K562 (cell line): Measurements from ENCODE around the gene FRMD5. TPM values are rescaled to one million over a fixed set of nuclear protein-coding genes. Genes with fewer than 3 reads are reported as not detected.

Source experiments
- ATAC-seq: fragments of 200-7000 bp; cut with Tn5 transposase; 3 replicates; pipeline ENCODE4 v1.9.1; 2020; ENCODE audit warnings: moderate library complexity
- BruUV-seq: library from RNA; stranded (reverse); fragments of 400-500 nt; replicated peaks from 2 replicates; lab custom pipeline; 2021; lab: Mats Ljungman, UMichigan
- CTCF ChIA-PET: fragments of 300-600 bp; formaldehyde crosslinking; extraction: SDS; loops from one replicate; lab custom pipeline; 2021; ENCODE audit warnings: low intra/inter-chr PET ratio; lab: Yijun Ruan, JAX
- POLR2A ChIA-PET: fragments of 300-600, 350-650 bp; sonication (Branson Sonifier 250); formaldehyde crosslinking; extraction: SDS; loops from one replicate; lab custom pipeline; 2021; ENCODE audit warnings: antibody characterized with exemption, inconsistent platforms; lab: Yijun Ruan, JAX
- DNase-seq, 4 experiments: peaks; one replicate each; pipeline versions ENCODE4 v3.0.0 to v3.0.0-alpha.2; 2011 to 2018; ENCODE audit warnings: low spot score in 3 of 4, mixed read lengths in 3 of 4; ENCODE audit errors: extremely low read depth in 1 of 4
- FAIRE-seq: peaks from 2 replicates; lab custom pipeline; 2011; peaks lifted over from hg19 to GRCh38; lab: Jason Lieb, UNC
- H2AFZ ChIP-seq: 2 replicates; pipeline ENCODE4 v1.6.0; 2011; ENCODE audit warnings: low read depth, low read length, control low read depth, inconsistent platforms
- H3K27ac ChIP-seq: fragments of 200-600 bp; 3 replicates; pipeline ENCODE4 v1.8.0; 2011; ENCODE audit warnings: low read depth, mild to moderate bottlenecking, control low read depth, inconsistent platforms, low read length, moderate library complexity, mixed read lengths; ENCODE audit errors: extremely low read depth
- H3K27me3 ChIP-seq, 2 experiments: fragments of 300-600 bp in 1 of 2; 2 replicates in 1 of 2; 3 replicates in 1 of 2; pipeline versions ENCODE4 v1.6.0 to v1.8.0; 2011; ENCODE audit warnings: inconsistent platforms in 2 of 2, low read length in 2 of 2, mild to moderate bottlenecking in 1 of 2, mixed read lengths in 1 of 2, moderate library complexity in 1 of 2; ENCODE audit not compliant: control insufficient read depth in 2 of 2, insufficient read depth in 2 of 2
- H3K36me3 ChIP-seq: fragments of 300-600 bp; 3 replicates; pipeline ENCODE4 v1.8.0; 2011; ENCODE audit warnings: mild to moderate bottlenecking, low read length, inconsistent platforms; ENCODE audit not compliant: control insufficient read depth, insufficient read depth
- H3K4me1 ChIP-seq, 2 experiments: fragments of 200-600 bp in 1 of 2; replicated peaks in 1 of 2; 2 replicates in 1 of 2; 3 replicates in 1 of 2; pipeline versions ENCODE4 v1.5.1 to v1.8.0; 2011; ENCODE audit warnings: inconsistent platforms in 2 of 2, low read length in 2 of 2, mild to moderate bottlenecking in 1 of 2, mixed read lengths in 1 of 2, moderate library complexity in 1 of 2; ENCODE audit not compliant: control insufficient read depth in 2 of 2, insufficient read depth in 2 of 2
- H3K4me2 ChIP-seq: 2 replicates; pipeline ENCODE4 v1.6.1; 2011; ENCODE audit warnings: low read length, control low read depth, inconsistent platforms, mixed read lengths; ENCODE audit not compliant: insufficient read depth
- H3K4me3 ChIP-seq: fragments of 200-600 bp; sonication (generic), shearing (Covaris generic); 2 replicates; pipeline ENCODE4 v1.5.1; 2016; ENCODE audit warnings: control low read depth, inconsistent platforms
- H3K79me2 ChIP-seq: fragments of 200-600 bp; 3 replicates; pipeline ENCODE4 v1.8.0; 2011; ENCODE audit warnings: low read length, inconsistent platforms; ENCODE audit not compliant: control insufficient read depth, insufficient read depth
- H3K9ac ChIP-seq, 2 experiments: 2 replicates each; pipeline versions ENCODE4 v1.6.0 to v1.6.1; 2011; ENCODE audit warnings: low read depth in 2 of 2, low read length in 2 of 2, control low read depth in 1 of 2, inconsistent platforms in 1 of 2, mild to moderate bottlenecking in 1 of 2, mixed read lengths in 1 of 2; ENCODE audit not compliant: insufficient read depth in 1 of 2
- H3K9me1 ChIP-seq: one replicate; pipeline ENCODE4 v1.6.0; 2011; ENCODE audit warnings: inconsistent platforms, mild to moderate bottlenecking, low read length, moderate library complexity; ENCODE audit not compliant: control insufficient read depth, insufficient read depth
- H3K9me3 ChIP-seq: replicated peaks from 2 replicates; pipeline ENCODE4 v1.5.1; 2011; ENCODE audit warnings: low read depth, low read length, inconsistent platforms; ENCODE audit not compliant: control insufficient read depth, insufficient read depth
- H4K20me1 ChIP-seq: replicated peaks from 2 replicates; pipeline ENCODE4 v1.6.1; 2011; ENCODE audit warnings: low read length, inconsistent platforms, mixed read lengths; ENCODE audit not compliant: control insufficient read depth, insufficient read depth
- CHCHD3 ChIP-seq: fragments of 250-450 bp; sonication (Bioruptor Pico); IDR thresholded peaks from 2 replicates; pipeline ENCODE4 v2.1.2; 2022; ENCODE audit warnings: mild to moderate bottlenecking
- FOXJ2 ChIP-seq: fragments of 200-800 bp; sonication (Bioruptor generic); IDR thresholded peaks from 2 replicates; pipeline ENCODE4 v1.6.1; 2016; ENCODE audit warnings: missing genetic modification characterization, missing compliant biosample characterization
- FOXJ3 ChIP-seq: sonication (generic); formaldehyde crosslinking; IDR thresholded peaks from 2 replicates; pipeline ENCODE4 v1.4.0; 2020; ENCODE audit warnings: mild to moderate bottlenecking, missing genetic modification reagents
- FOXK1 ChIP-seq: sonication (generic); formaldehyde crosslinking; IDR thresholded peaks from 2 replicates; pipeline ENCODE4 v1.8.0; 2022; ENCODE audit warnings: missing genetic modification reagents, mild to moderate bottlenecking, borderline replicate concordance
- HDAC3 ChIP-seq: fragments of 450-650 bp; IDR thresholded peaks from 2 replicates; pipeline ENCODE4 v1.6.1; 2018; ENCODE audit warnings: borderline replicate concordance, mild to moderate bottlenecking, moderate library complexity; ENCODE audit not compliant: partially characterized antibody
- SP1 ChIP-seq: sonication (generic); formaldehyde crosslinking; IDR thresholded peaks from 2 replicates; pipeline ENCODE4 v1.8.1; 2022; ENCODE audit warnings: mild to moderate bottlenecking, missing genetic modification reagents
- TAF1 ChIP-seq: IDR thresholded peaks from 2 replicates; pipeline ENCODE4 v1.6.1; 2011; ENCODE audit warnings: mild to moderate bottlenecking, low read length, moderate library complexity; ENCODE audit not compliant: insufficient read depth, control insufficient read depth, severe bottlenecking; ENCODE audit errors: extremely low read depth
- TCF7 ChIP-seq: sonication (generic); IDR thresholded peaks from 2 replicates; pipeline ENCODE4 v1.6.1; 2016; ENCODE audit warnings: antibody characterized with exemption, borderline replicate concordance
- ZZZ3 ChIP-seq: fragments of 450-650 bp; IDR thresholded peaks from 2 replicates; pipeline ENCODE4 v1.6.1; 2016; ENCODE audit warnings: antibody characterized with exemption, mild to moderate bottlenecking, moderate library complexity
- in situ Hi-C: fragments of 300-500 bp; cut with MboI; formaldehyde crosslinking; loops from 4 replicates; pipeline ENCODE4 v1.15.0; 2018; ENCODE audit warnings: inconsistent platforms, mixed read lengths
- intact Hi-C: fragments of 100-400 bp; cut with micrococcal nuclease; formaldehyde crosslinking; loops from 2 replicates; pipeline ENCODE4 v1.14.2; 2022
- polyA plus RNA-seq, 8 experiments: library from polyadenylated mRNA; depleted of rRNA in 4 of 8; stranded (reverse) in 5 of 8; unstranded in 3 of 8; fragments of >200 nt; fragmentation: Nextera tagmentation in 2 of 8; fragmentation: Illumina TruSeq in 1 of 8; extraction: Ambion mirVana in 2 of 8; extraction: Trizol in 1 of 8; gene quantifications; 2 replicates each; pipeline versions ENCODE4 v1.2.1 to v1.2.3, GENCODE V29; 2011 to 2014; ENCODE audit warnings: inconsistent platforms in 1 of 8, missing spikeins in 1 of 8
- total RNA-seq, 7 experiments: library from RNA; depleted of rRNA in 6 of 7; stranded (reverse); fragments of >200 nt in 6 of 7; fragmentation: Illumina TruSeq in 2 of 7; extraction: Trizol in 2 of 7; gene quantifications; 2 replicates each; pipeline versions ENCODE4 v1.2.1 to v1.2.3, GENCODE V29; 2011 to 2021; ENCODE audit warnings: low replicate concordance in 1 of 7

FRMD5 gene
- total and polyA plus RNA-seq, 9 of the 15 experiments (the other 6 are each of a cell fraction or from before 2014, with no cell fraction given): 0.13 to 0.38 TPM; not detected in 7

DNA sequence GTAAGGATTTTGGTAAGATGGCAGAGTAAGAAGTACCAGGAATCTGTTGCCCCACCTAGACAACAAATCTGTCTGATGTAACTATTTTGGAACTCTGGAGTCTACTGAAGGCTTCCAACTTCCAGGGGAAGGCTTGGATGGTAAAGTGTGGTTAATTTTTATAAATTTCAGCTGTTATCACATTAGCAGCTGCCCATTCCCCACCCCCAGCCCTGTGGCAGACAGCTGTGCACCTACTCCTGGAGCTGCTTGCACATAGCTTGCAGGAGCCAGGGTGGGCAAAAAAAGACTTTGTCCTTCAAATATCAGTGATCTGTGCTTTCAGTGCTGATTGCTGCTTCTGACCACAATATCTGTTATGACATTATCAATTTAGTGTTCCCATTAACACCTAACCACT lies 47.4 kb downstream of the FRMD5 start:
- Histone ChIP-seq H4K20me1 (no peaks in the 10 kb centered on the region), H3K4me2 (no peak overlapping the region), H3K9me3 (no peaks in the 10 kb centered on the region), H3K27me3 (peaks cover 2 to 4% of the 10 kb centered on the region in 2 experiments; a peak in 2 of 5 replicates), H2AFZ (no peak overlapping the region), H3K79me2 (no peaks in the 10 kb centered on the region), H3K36me3 (no peaks in the 10 kb centered on the region), H3K27ac (no peak overlapping the region)
- no peak for DNase-seq
- intact Hi-C loops (no loop called here), in situ Hi-C loops (no loop called here)
- no TSS peak for BruUV-seq
- CTCF ChIA-PET: no interaction called here
- no peak for ATAC-seq
- TF ChIP-seq FOXK1 (CRISPR knock-in tag) (no peak), FOXJ3 (CRISPR knock-in tag) (no peak), FOXJ2 (no peak), HDAC3 (no peak), ZZZ3 (no peak), TCF7 (no peak), SP1 (CRISPR knock-in tag) (no peak), CHCHD3 (CRISPR knock-in tag) (no peak), TAF1 (no peak)
- TF ChIP-seq, all 486 proteins: peak for 0
- no peak for FAIRE-seq
- Histone ChIP-seq H3K9me1 (no peaks in the 10 kb centered on the region), H3K4me1 (no peaks in the 10 kb centered on the region), H3K4me3 (no peak overlapping the region), H3K9ac (no peak overlapping the region)
- POLR2A ChIA-PET: no interaction called here
